Measurements from ENCODE around the gene CCL21.

CCL21 gene

GRCh38 chr9:34691936-34692315 is 18.0 kb downstream of the CCL21 start:
- no peak for TF ChIP-seq CSDC2 (CRISPR knock-in tag; IDR thresholded peaks at IDR 0.05)
- no peak for TF ChIP-seq GLIS3 (CRISPR knock-in tag; IDR thresholded peaks at IDR 0.05)
- no peak for ATAC-seq

- ATAC-seq: no peak
- TF ChIP-seq ESRRG (CRISPR knock-in tag; IDR thresholded peaks at IDR 0.05): no peak
- TF ChIP-seq TOX (CRISPR knock-in tag; IDR thresholded peaks at IDR 0.05; ENCODE audit: borderline replicate concordance): no peak
- TF ChIP-seq BACH2 (CRISPR knock-in tag; IDR thresholded peaks at IDR 0.05; ENCODE audit: borderline replicate concordance): no peak
- TF ChIP-seq ZC3H10 (CRISPR knock-in tag; IDR thresholded peaks at IDR 0.05): no peak
- TF ChIP-seq ZNF8 (CRISPR knock-in tag; IDR thresholded peaks at IDR 0.05): no peak
- TF ChIP-seq CSDC2 (CRISPR knock-in tag; IDR thresholded peaks at IDR 0.05): no peak
- TF ChIP-seq ZFP30 (CRISPR knock-in tag; IDR thresholded peaks at IDR 0.05): no peak
- no peak for TF ChIP-seq POU6F1 (CRISPR knock-in tag; IDR thresholded peaks at IDR 0.05; ENCODE audit: borderline replicate concordance, low read depth)
- TF ChIP-seq GLIS3 (CRISPR knock-in tag; IDR thresholded peaks at IDR 0.05): no peak
- TF ChIP-seq CREB5 (CRISPR knock-in tag; IDR thresholded peaks at IDR 0.05; ENCODE audit: low read depth): no peak
- TF ChIP-seq CSRNP3 (CRISPR knock-in tag; IDR thresholded peaks at IDR 0.05): no peak
- TF ChIP-seq SNAI2 (CRISPR knock-in tag; IDR thresholded peaks at IDR 0.05): no peak
- TF ChIP-seq ZFP3 (CRISPR knock-in tag; IDR thresholded peaks at IDR 0.05): no peak
- no peak for TF ChIP-seq OSR1 (CRISPR knock-in tag; IDR thresholded peaks at IDR 0.05)
- TF ChIP-seq ZNF70 (CRISPR knock-in tag; IDR thresholded peaks at IDR 0.05): no peak
- no peak for TF ChIP-seq TSHZ2 (CRISPR knock-in tag; IDR thresholded peaks at IDR 0.05)
- no peak for TF ChIP-seq RARB (CRISPR knock-in tag; IDR thresholded peaks at IDR 0.05)
These were observed 18.7 kb downstream of the CCL21 start, which contains the start of gene CCL19 for GRCh38 chr9:34690983-34691935. CCL19 (minus strand) TSS chr9:34691276; CDS start chr9:34691139, 137 bp downstream.

GRCh38 chr9:34689512-34689911 is 20.4 kb downstream of the CCL21 start:
- TF ChIP-seq ZFP30 (CRISPR knock-in tag; IDR thresholded peaks at IDR 0.05) (no peak), RARB (CRISPR knock-in tag; IDR thresholded peaks at IDR 0.05) (no peak), ZNF8 (CRISPR knock-in tag; IDR thresholded peaks at IDR 0.05) (no peak), TSHZ2 (CRISPR knock-in tag; IDR thresholded peaks at IDR 0.05) (no peak), TCF4 (CRISPR knock-in tag; IDR thresholded peaks at IDR 0.05; ENCODE audit: borderline replicate concordance) (no peak), GLIS3 (CRISPR knock-in tag; IDR thresholded peaks at IDR 0.05) (no peak), TOX (CRISPR knock-in tag; IDR thresholded peaks at IDR 0.05; ENCODE audit: borderline replicate concordance) (no peak), CSDC2 (CRISPR knock-in tag; IDR thresholded peaks at IDR 0.05) (no peak)

More at GRCh38 chr9:34689512-34689911, 20.4 kb downstream of the CCL21 start:
- ATAC-seq: no peak
